ENCODE results near the gene C8A. TPM values are rescaled to one million over a fixed set of nuclear protein-coding genes. Genes with fewer than 3 reads are reported as not detected.

C8A gene
- total and polyA plus RNA-seq, 2 donors (not counting 1 experiment from before 2014, with no cell fraction given): not detected

DNA sequence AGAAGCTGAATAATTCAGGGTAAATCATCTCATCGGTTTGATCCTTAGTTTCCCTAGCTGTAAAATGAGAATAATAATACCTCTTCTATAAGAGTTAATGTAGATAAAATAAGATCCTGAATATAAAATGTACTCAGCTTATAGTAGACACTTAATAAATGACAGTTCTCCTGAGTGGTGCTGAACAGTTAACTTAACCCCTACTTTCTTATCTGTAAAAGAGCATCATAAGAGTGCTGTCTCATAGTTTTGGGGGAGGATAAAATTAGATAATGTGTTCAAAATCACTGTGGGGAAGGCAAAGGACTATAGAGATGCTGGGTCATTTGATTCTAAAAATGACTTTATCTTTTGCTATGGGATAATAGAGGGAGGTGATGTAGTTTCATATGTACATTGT, 593 bp downstream of the C8A start:
- Histone ChIP-seq H3K27ac (ENCODE audit: insufficient read depth, low read length) (no peak overlapping the region), H4K20me1 (ENCODE audit: control insufficient read depth, extremely low read depth, insufficient read depth, low read length) (no peaks in the 10 kb centered on the region), H3K9ac (ENCODE audit: insufficient read depth, low read length) (no peak overlapping the region), H3K9me3 (ENCODE audit: control insufficient read depth, insufficient read depth, low read depth, low read length) (no peaks in the 10 kb centered on the region), H3K4me2 (ENCODE audit: extremely low read depth, insufficient read depth, low read length) (no peak overlapping the region), H3K36me3 (ENCODE audit: control insufficient read depth, insufficient read depth, low read length) (no peaks in the 10 kb centered on the region), H3K27me3 (ENCODE audit: control insufficient read depth, insufficient read depth, low read length) (no peaks in the 10 kb centered on the region), H3K4me3 (replicated peaks in 1 of 4; ENCODE audit: control extremely low read depth in 1 of 4, insufficient read depth in 1 of 4, low read depth in 3 of 4, low read length in 4 of 4) (no peak overlapping the region), H2AFZ (ENCODE audit: low read length) (no peak overlapping the region), H3K79me2 (ENCODE audit: control insufficient read depth, insufficient read depth, low read length) (no peaks in the 10 kb centered on the region), H3K4me1 (ENCODE audit: control insufficient read depth, extremely low read depth, insufficient read depth, low read length) (no peaks in the 10 kb centered on the region)
- no peak for DNase-seq (ENCODE audit: low read depth in 2 of 2)
- TF ChIP-seq EZH2 (IDR thresholded peaks at IDR 0.05; ENCODE audit: low read length, missing control alignments): no peak
- TF ChIP-seq, protein P1, sequence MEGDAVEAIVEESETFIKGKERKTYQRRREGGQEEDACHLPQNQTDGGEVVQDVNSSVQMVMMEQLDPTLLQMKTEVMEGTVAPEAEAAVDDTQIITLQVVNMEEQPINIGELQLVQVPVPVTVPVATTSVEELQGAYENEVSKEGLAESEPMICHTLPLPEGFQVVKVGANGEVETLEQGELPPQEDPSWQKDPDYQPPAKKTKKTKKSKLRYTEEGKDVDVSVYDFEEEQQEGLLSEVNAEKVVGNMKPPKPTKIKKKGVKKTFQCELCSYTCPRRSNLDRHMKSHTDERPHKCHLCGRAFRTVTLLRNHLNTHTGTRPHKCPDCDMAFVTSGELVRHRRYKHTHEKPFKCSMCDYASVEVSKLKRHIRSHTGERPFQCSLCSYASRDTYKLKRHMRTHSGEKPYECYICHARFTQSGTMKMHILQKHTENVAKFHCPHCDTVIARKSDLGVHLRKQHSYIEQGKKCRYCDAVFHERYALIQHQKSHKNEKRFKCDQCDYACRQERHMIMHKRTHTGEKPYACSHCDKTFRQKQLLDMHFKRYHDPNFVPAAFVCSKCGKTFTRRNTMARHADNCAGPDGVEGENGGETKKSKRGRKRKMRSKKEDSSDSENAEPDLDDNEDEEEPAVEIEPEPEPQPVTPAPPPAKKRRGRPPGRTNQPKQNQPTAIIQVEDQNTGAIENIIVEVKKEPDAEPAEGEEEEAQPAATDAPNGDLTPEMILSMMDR (conservative IDR thresholded peaks at IDR 0.05 in 1 of 2, IDR thresholded peaks at IDR 0.05 in 1 of 2; ENCODE audit: low read depth in 1 of 2, low read length in 2 of 2): no peak

DNA sequence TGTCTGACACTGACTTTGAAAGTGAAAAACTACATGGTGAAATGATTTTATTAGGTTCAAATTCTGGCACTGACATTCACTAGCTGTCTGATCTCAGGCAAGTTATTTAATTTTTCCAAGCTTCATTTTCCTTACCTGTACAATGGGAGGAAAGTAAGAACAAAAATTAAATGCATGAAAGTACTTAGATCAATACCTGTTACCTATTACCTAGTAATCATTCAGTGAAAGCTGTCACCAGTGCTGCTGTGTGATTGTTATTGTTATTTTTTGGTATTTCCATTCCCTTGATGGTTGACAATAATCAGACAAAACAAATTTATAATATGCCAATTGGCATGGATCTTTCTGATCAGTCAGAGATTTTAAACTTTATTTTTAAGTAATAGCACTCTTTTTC, 1.6 kb downstream of the C8A start:
- no peaks in the 10 kb centered on the region for H3K9me3 ChIP-seq (ENCODE audit: control insufficient read depth, insufficient read depth, low read depth, low read length)
- H2AFZ ChIP-seq (ENCODE audit: low read length): no peak overlapping the region
- H3K36me3 ChIP-seq (ENCODE audit: control insufficient read depth, insufficient read depth, low read length): no peaks in the 10 kb centered on the region
- H4K20me1 ChIP-seq (ENCODE audit: control insufficient read depth, extremely low read depth, insufficient read depth, low read length): no peaks in the 10 kb centered on the region
- TF ChIP-seq, protein P1 (conservative IDR thresholded peaks at IDR 0.05 in 1 of 2, IDR thresholded peaks at IDR 0.05 in 1 of 2; ENCODE audit: low read depth in 1 of 2, low read length in 2 of 2): no peak
- no peak for TF ChIP-seq EZH2 (IDR thresholded peaks at IDR 0.05; ENCODE audit: low read length, missing control alignments)
- no peaks in the 10 kb centered on the region for H3K79me2 ChIP-seq (ENCODE audit: control insufficient read depth, insufficient read depth, low read length)
- H3K9ac ChIP-seq (ENCODE audit: insufficient read depth, low read length): no peak overlapping the region
- H3K27me3 ChIP-seq (ENCODE audit: control insufficient read depth, insufficient read depth, low read length): no peaks in the 10 kb centered on the region
- H3K4me3 ChIP-seq (replicated peaks in 1 of 4; ENCODE audit: control extremely low read depth in 1 of 4, insufficient read depth in 1 of 4, low read depth in 3 of 4, low read length in 4 of 4): no peak overlapping the region
- H3K27ac ChIP-seq (ENCODE audit: insufficient read depth, low read length): no peak overlapping the region
- H3K4me1 ChIP-seq (ENCODE audit: control insufficient read depth, extremely low read depth, insufficient read depth, low read length): no peaks in the 10 kb centered on the region
- no peak overlapping the region for H3K4me2 ChIP-seq (ENCODE audit: extremely low read depth, insufficient read depth, low read length)
- no peak for DNase-seq (ENCODE audit: low read depth in 2 of 2)

- Histone ChIP-seq H4K20me1 (ENCODE audit: control insufficient read depth, extremely low read depth, insufficient read depth, low read length) (no peaks in the 10 kb centered on the region), H3K4me2 (ENCODE audit: extremely low read depth, insufficient read depth, low read length) (no peak overlapping the region), H3K36me3 (ENCODE audit: control insufficient read depth, insufficient read depth, low read length) (no peaks in the 10 kb centered on the region), H3K79me2 (ENCODE audit: control insufficient read depth, insufficient read depth, low read length) (no peaks in the 10 kb centered on the region), H3K4me1 (ENCODE audit: control insufficient read depth, extremely low read depth, insufficient read depth, low read length) (no peaks in the 10 kb centered on the region), H2AFZ (ENCODE audit: low read length) (no peak overlapping the region), H3K9me3 (ENCODE audit: control insufficient read depth, insufficient read depth, low read depth, low read length) (no peaks in the 10 kb centered on the region), H3K27me3 (ENCODE audit: control insufficient read depth, insufficient read depth, low read length) (no peaks in the 10 kb centered on the region), H3K4me3 (replicated peaks in 1 of 4; ENCODE audit: control extremely low read depth in 1 of 4, insufficient read depth in 1 of 4, low read depth in 3 of 4, low read length in 4 of 4) (no peak overlapping the region), H3K9ac (ENCODE audit: insufficient read depth, low read length) (no peak overlapping the region), H3K27ac (ENCODE audit: insufficient read depth, low read length) (no peak overlapping the region)
- DNase-seq (ENCODE audit: low read depth in 2 of 2): no peak
- TF ChIP-seq EZH2 (IDR thresholded peaks at IDR 0.05; ENCODE audit: low read length, missing control alignments): no peak
- TF ChIP-seq, protein P1 (conservative IDR thresholded peaks at IDR 0.05 in 1 of 2, IDR thresholded peaks at IDR 0.05 in 1 of 2; ENCODE audit: low read depth in 1 of 2, low read length in 2 of 2): no peak
These were observed 4.7 kb downstream of the C8A start for GRCh38 chr1:56859287-56859686.

Measured in fibroblast of lung (primary cell).